ENCODE results near the gene HES4. TPM values are rescaled to one million over a fixed set of nuclear protein-coding genes. Genes with fewer than 3 reads are reported as not detected.
A peak's percentile ranks its signal among the peaks of the same experiment; 100 is the strongest.

The HES4 gene
- total RNA-seq, 1 experiment from 2014 or later: 145 TPM

DNA sequence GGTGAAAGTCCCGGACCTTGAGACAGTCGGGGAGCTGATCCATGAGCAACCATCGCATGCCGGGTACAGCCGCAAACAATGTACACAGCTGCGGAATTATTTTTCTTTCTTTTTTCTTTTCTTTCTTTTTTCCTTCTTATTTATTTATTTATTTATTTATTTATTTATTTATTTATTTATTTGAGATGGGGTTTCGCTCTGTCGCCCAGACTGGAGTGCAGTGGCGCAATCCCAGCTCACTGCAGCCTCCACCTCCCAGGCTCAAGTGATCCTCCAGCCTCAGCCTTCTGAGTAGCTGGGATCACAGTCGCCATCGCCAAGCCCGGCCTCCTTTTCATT lies 15.5 kb downstream of the HES4 start:
- CTCF ChIA-PET: interaction anchor here (0.6 to 2.8 kb wide), 14 partner anchors 9 to 308 kb away, joined by 3 to 18 read pairs (median 4); partner anchors contain the start of genes AGRN, B3GALT6, ISG15 and PLEKHN1
- ATAC-seq (no peak; the same call in 1 of the 2 replicates), DNase-seq (ENCODE audit: low read depth, low spot score) (no peak)
- RAD21 ChIA-PET (ENCODE audit: low non-redundant PET in 1 of 2, low total read pairs in 2 of 2, uncharacterized antibody in 2 of 2, unreplicated experiment in 2 of 2): interaction anchor here (0.7 to 1.1 kb wide), 3 partner anchors 15 to 80 kb away, joined by 3 to 5 read pairs (median 4); no protein-coding TSS in a partner anchor
- peak overlapping the region; percentile 50 for H3K4me2 ChIP-seq (ENCODE audit: low read length)
- intact Hi-C loops (cut with micrococcal nuclease): loop anchor here (2.0 to 5.0 kb wide), 3 partner anchors 16 to 306 kb away; partner anchors contain the start of gene HES4
- H3K4me1 ChIP-seq (ENCODE audit: control insufficient read depth in 1 of 2, insufficient read depth in 2 of 2, low read length in 2 of 2): 0 out of 4 replicates have a peak, but pooled peaks cover 0 to 2% of the 10 kb centered on the region in 2 experiments
- H3K9ac ChIP-seq (ENCODE audit: low read length): no peak overlapping the region
- no peaks in the 10 kb centered on the region for H4K20me1 ChIP-seq (ENCODE audit: insufficient read depth)
- H3K79me2 ChIP-seq (ENCODE audit: insufficient read depth, low read length): no peaks in the 10 kb centered on the region
- H3K27me3 ChIP-seq (ENCODE audit: insufficient read depth, low read length): no peaks in the 10 kb centered on the region
- no peaks in the 10 kb centered on the region for H3K9me3 ChIP-seq (ENCODE audit: control insufficient read depth in 1 of 2, insufficient read depth in 1 of 2, low read depth in 1 of 2, low read length in 2 of 2)
- H3K27ac ChIP-seq (ENCODE audit: low read depth, low read length): no peak overlapping the region
- no peaks in the 10 kb centered on the region for H3K9me2 ChIP-seq (ENCODE audit: insufficient read depth)
- no peak overlapping the region for H3K4me3 ChIP-seq (replicated peaks in 1 of 2; ENCODE audit: low read depth in 1 of 2, low read length in 2 of 2)
- no TSS peak for BruUV-seq (replicated peaks)
- TF ChIP-seq POLR2A (IDR thresholded peaks at IDR 0.05; ENCODE audit: borderline replicate concordance, extremely low read depth, insufficient read depth, insufficient read length) (no peak), EZH2phosphoT487 (IDR thresholded peaks at IDR 0.05; ENCODE audit: borderline replicate concordance) (no peak), EGR1 (IDR thresholded peaks at IDR 0.05; ENCODE audit: low read depth) (no peak), ZFX (IDR thresholded peaks at IDR 0.05) (no peak), TCF7L2 (IDR thresholded peaks at IDR 0.05; ENCODE audit: borderline replicate concordance, extremely low read depth, insufficient read depth, insufficient read length) (no peak), ZBTB33 (IDR thresholded peaks at IDR 0.05; ENCODE audit: extremely low read depth, insufficient replicate concordance, low read length) (no peak), RAD21 (IDR thresholded peaks at IDR 0.05; ENCODE audit: low read depth) (no peak), POLR2AphosphoS5 (IDR thresholded peaks at IDR 0.05; ENCODE audit: low read depth, low read length) (no peak), ZNF274 (IDR thresholded peaks at IDR 0.05; ENCODE audit: low read depth, low read length) (no peak), ATF3 (IDR thresholded peaks at IDR 0.05) (no peak), CTCF (IDR thresholded peaks at IDR 0.05 in 2 of 3, conservative IDR thresholded peaks at IDR 0.05 in 1 of 3; ENCODE audit: borderline replicate concordance in 1 of 3, insufficient read depth in 1 of 3, low read depth in 2 of 3, low read length in 2 of 3) (no peak), CBX3 (IDR thresholded peaks at IDR 0.05; ENCODE audit: low read depth) (no peak), ELF1 (IDR thresholded peaks at IDR 0.05; ENCODE audit: borderline replicate concordance, low read depth) (no peak), YY1 (IDR thresholded peaks at IDR 0.05; ENCODE audit: extremely low read depth, insufficient replicate concordance, low read depth, low read length) (no peak), JUND (IDR thresholded peaks at IDR 0.05) (no peak), SP1 (IDR thresholded peaks at IDR 0.05; ENCODE audit: low read depth) (no peak), CEBPB (IDR thresholded peaks at IDR 0.05; ENCODE audit: low read depth) (no peak), SRF (IDR thresholded peaks at IDR 0.05; ENCODE audit: low read depth) (no peak), EZH2 (IDR thresholded peaks at IDR 0.05) (no peak)
- TF ChIP-seq, protein P1, sequence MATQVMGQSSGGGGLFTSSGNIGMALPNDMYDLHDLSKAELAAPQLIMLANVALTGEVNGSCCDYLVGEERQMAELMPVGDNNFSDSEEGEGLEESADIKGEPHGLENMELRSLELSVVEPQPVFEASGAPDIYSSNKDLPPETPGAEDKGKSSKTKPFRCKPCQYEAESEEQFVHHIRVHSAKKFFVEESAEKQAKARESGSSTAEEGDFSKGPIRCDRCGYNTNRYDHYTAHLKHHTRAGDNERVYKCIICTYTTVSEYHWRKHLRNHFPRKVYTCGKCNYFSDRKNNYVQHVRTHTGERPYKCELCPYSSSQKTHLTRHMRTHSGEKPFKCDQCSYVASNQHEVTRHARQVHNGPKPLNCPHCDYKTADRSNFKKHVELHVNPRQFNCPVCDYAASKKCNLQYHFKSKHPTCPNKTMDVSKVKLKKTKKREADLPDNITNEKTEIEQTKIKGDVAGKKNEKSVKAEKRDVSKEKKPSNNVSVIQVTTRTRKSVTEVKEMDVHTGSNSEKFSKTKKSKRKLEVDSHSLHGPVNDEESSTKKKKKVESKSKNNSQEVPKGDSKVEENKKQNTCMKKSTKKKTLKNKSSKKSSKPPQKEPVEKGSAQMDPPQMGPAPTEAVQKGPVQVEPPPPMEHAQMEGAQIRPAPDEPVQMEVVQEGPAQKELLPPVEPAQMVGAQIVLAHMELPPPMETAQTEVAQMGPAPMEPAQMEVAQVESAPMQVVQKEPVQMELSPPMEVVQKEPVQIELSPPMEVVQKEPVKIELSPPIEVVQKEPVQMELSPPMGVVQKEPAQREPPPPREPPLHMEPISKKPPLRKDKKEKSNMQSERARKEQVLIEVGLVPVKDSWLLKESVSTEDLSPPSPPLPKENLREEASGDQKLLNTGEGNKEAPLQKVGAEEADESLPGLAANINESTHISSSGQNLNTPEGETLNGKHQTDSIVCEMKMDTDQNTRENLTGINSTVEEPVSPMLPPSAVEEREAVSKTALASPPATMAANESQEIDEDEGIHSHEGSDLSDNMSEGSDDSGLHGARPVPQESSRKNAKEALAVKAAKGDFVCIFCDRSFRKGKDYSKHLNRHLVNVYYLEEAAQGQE (IDR thresholded peaks at IDR 0.05; ENCODE audit: low read depth): no peak
- POLR2A ChIA-PET: interaction anchor here (1.0 to 1.6 kb wide), 3 partner anchors 14 to 80 kb away, joined by 3 to 5 read pairs (median 3); no protein-coding TSS in a partner anchor
- no peaks in the 10 kb centered on the region for H3K36me3 ChIP-seq (ENCODE audit: control insufficient read depth in 1 of 2, insufficient read depth in 2 of 2, low read length in 2 of 2)
- no peak overlapping the region for H2AFZ ChIP-seq (ENCODE audit: low read depth, low read length, poor library complexity, severe bottlenecking)

Measured in HCT116 (cell line).